ENCODE results near the gene PGF.

GRCh38 chr14:74979442-74980397 is 24.3 kb upstream of the PGF start:
- TF ChIP-seq CTCF (IDR thresholded peaks at IDR 0.05; ENCODE audit: insufficient read depth, low read length) = no peak
- no peak for TF ChIP-seq REST (IDR thresholded peaks at IDR 0.05; ENCODE audit: insufficient replicate concordance, low read depth)
- TF ChIP-seq POLR2AphosphoS5 (IDR thresholded peaks at IDR 0.05; ENCODE audit: low read depth) = no peak
- TF ChIP-seq GABPA (IDR thresholded peaks at IDR 0.05; ENCODE audit: low read depth) = no peak
- no peak for TF ChIP-seq SPI1 (IDR thresholded peaks at IDR 0.05; ENCODE audit: borderline replicate concordance, low read depth)

All from HL-60 (cell line).